Endothelial cell (in vitro differentiated cells): ENCODE results near the gene RAB44. TPM values are rescaled to one million over a fixed set of nuclear protein-coding genes. Genes with fewer than 3 reads are reported as not detected.

Source experiments
- DNase-seq: peaks from one replicate; pipeline ENCODE4 v3.0.0; 2021; ENCODE audit warnings: low spot score
- H3K27ac Mint-ChIP-seq: one replicate; pipeline ENCODE4 v1.8.0; 2021; ENCODE audit warnings: mixed read lengths, inconsistent platforms; ENCODE audit not compliant: unreplicated experiment
- H3K27me3 Mint-ChIP-seq: one replicate; pipeline ENCODE4 v1.8.0; 2021; ENCODE audit warnings: mild to moderate bottlenecking, moderate library complexity, mixed read lengths, inconsistent platforms; ENCODE audit not compliant: unreplicated experiment
- H3K36me3 Mint-ChIP-seq: one replicate; pipeline ENCODE4 v1.8.0; 2021; ENCODE audit warnings: mild to moderate bottlenecking, low read depth, mixed read lengths, inconsistent platforms; ENCODE audit not compliant: unreplicated experiment
- H3K4me1 Mint-ChIP-seq: one replicate; pipeline ENCODE4 v1.8.0; 2021; ENCODE audit warnings: mild to moderate bottlenecking, mixed read lengths, inconsistent platforms; ENCODE audit not compliant: unreplicated experiment
- H3K4me3 Mint-ChIP-seq: one replicate; pipeline ENCODE4 v1.8.0; 2021; ENCODE audit warnings: mild to moderate bottlenecking, mixed read lengths, inconsistent platforms; ENCODE audit not compliant: unreplicated experiment
- H3K9me3 Mint-ChIP-seq: one replicate; pipeline ENCODE4 v1.8.0; 2021; ENCODE audit warnings: mixed read lengths, inconsistent platforms; ENCODE audit not compliant: unreplicated experiment
- total RNA-seq: library from RNA; stranded (reverse); fragmentation: NEBNext Ultra II Directional; extraction: Animal tissue kit (Norgen Biotek cat#: 25700); gene quantifications from one replicate; pipeline ENCODE4 v1.2.1, GENCODE V29; 2021; ENCODE audit not compliant: unreplicated experiment
- TF ChIP-seq, protein P1 (sequence below): fragments of 200-600 bp; sonication (generic); IDR thresholded peaks from one replicate; pipeline ENCODE4 v1.5.0; 2021; ENCODE audit warnings: antibody characterized with exemption; ENCODE audit not compliant: unreplicated experiment

The RAB44 gene
- total RNA-seq, 1 donor from 2014 or later = not detected

DNA sequence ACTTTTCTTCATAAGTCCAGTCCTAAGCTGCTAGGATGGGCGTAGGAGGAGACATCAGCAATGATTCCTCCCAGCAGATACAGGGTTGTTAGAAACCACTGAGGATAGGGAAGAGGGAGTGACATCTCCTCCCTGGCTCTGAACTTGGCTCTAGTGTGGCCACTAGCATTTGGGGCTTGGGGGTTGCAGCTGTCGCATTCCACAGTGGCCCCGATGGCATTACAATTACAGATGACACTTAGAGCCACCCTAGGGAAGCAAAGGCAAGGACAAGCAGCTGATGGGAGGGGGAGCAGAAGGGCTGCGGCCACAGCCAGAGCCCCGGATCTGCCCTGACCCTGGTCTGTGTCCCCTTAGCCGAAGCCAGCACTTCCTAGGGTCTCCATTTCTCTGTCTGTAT, 28.6 kb upstream of the RAB44 start:
- H3K9me3 Mint-ChIP-seq = no peaks in the 10 kb centered on the region
- no peak for DNase-seq
- peaks cover 2% of the 10 kb centered on the region for H3K27me3 Mint-ChIP-seq
- peaks cover 19% of the 10 kb centered on the region for H3K4me1 Mint-ChIP-seq
- H3K4me3 Mint-ChIP-seq = no peak overlapping the region
- TF ChIP-seq, protein P1, sequence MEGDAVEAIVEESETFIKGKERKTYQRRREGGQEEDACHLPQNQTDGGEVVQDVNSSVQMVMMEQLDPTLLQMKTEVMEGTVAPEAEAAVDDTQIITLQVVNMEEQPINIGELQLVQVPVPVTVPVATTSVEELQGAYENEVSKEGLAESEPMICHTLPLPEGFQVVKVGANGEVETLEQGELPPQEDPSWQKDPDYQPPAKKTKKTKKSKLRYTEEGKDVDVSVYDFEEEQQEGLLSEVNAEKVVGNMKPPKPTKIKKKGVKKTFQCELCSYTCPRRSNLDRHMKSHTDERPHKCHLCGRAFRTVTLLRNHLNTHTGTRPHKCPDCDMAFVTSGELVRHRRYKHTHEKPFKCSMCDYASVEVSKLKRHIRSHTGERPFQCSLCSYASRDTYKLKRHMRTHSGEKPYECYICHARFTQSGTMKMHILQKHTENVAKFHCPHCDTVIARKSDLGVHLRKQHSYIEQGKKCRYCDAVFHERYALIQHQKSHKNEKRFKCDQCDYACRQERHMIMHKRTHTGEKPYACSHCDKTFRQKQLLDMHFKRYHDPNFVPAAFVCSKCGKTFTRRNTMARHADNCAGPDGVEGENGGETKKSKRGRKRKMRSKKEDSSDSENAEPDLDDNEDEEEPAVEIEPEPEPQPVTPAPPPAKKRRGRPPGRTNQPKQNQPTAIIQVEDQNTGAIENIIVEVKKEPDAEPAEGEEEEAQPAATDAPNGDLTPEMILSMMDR = no peak
- H3K36me3 Mint-ChIP-seq = no peaks in the 10 kb centered on the region
- H3K27ac Mint-ChIP-seq = no peak overlapping the region

DNA sequence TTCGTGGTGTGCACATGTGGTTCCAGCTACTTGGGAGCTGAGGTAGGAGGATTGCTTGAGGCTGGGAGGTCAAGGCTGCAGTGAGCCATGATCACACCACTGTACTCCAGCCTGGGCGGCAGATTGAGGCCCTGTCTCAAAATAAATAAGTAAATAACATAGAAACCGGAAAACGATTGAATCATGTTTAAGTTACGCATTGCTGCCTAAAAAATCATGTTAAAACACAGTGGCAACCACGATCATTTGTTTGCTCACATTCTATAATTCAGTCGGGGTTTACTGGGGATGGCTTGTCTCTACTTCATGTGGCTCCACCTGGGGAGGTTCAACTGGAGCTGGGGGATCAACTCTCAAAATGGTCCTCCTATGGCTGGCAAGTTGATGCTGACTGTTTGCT, 27.4 kb upstream of the RAB44 start:
- no peak for DNase-seq
- Mint-ChIP-seq H3K36me3 (no peaks in the 10 kb centered on the region), H3K4me3 (no peak overlapping the region), H3K27ac (no peak overlapping the region), H3K27me3 (peaks cover 2% of the 10 kb centered on the region), H3K4me1 (peaks cover 23% of the 10 kb centered on the region), H3K9me3 (no peaks in the 10 kb centered on the region)
- TF ChIP-seq, protein P1 = no peak

DNA sequence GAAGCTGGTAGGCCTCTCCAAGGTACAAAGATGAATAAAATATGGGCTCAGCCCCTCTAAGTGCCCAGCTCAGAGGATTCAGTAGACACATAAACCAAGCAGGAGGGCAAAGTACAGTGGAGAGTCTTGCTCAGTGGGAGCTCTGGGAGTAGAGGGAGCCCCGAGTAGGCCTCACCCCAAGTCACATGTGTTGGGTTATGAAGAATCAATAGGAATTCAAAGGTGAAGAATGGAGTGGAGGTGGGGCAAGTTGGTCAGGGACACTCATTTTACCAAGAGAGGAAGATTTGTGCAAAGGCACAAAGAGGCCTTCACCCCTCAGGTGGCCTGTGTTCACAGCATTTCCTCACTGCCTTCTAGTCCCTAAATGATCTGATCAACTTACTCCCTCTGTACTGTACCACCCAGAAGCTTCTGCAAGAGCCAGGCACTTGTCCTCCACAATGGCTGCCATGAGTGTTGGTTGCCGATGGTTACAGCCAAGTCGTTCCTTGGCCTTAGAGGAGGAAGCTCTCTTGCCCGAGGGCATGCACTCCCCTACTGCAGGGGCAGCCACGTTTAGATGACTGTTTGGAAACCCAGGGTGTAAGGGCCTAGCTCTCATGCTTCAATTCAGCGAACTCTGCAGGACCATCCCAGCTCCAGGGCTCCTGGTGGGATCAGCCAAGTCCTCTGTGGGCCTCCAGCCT, 25.8 kb upstream of the RAB44 start:
- TF ChIP-seq, protein P1 = no peak
- H3K4me1 Mint-ChIP-seq = peaks cover 30% of the 10 kb centered on the region
- DNase-seq = no peak
- H3K9me3 Mint-ChIP-seq = no peaks in the 10 kb centered on the region
- peaks cover 2% of the 10 kb centered on the region for H3K27me3 Mint-ChIP-seq
- H3K36me3 Mint-ChIP-seq = no peaks in the 10 kb centered on the region
- H3K4me3 Mint-ChIP-seq = no peak overlapping the region
- no peak overlapping the region for H3K27ac Mint-ChIP-seq

GRCh38 chr6:36673882-36674281, 23.7 kb upstream of the RAB44 start:
- no peak for DNase-seq
- TF ChIP-seq, protein P1 = no peak
- Mint-ChIP-seq H3K4me1 (peaks cover 33% of the 10 kb centered on the region), H3K27ac (no peak overlapping the region), H3K9me3 (no peaks in the 10 kb centered on the region), H3K27me3 (peaks cover 9% of the 10 kb centered on the region), H3K4me3 (no peak overlapping the region), H3K36me3 (no peaks in the 10 kb centered on the region)

- Mint-ChIP-seq H3K36me3 (no peaks in the 10 kb centered on the region), H3K27me3 (peaks cover 9% of the 10 kb centered on the region), H3K27ac (no peak overlapping the region), H3K4me1 (peaks cover 33% of the 10 kb centered on the region), H3K4me3 (peak overlapping the region; percentile 65), H3K9me3 (no peaks in the 10 kb centered on the region)
- DNase-seq = no peak
- TF ChIP-seq, protein P1 = no peak
These were observed 22.7 kb upstream of the RAB44 start for GRCh38 chr6:36674942-36675341.
